ENCODE data around the gene FAM163A.

GRCh38 chr1:179798213-179798863 lies 55.2 kb downstream of the FAM163A start:
- TF ChIP-seq EZH2 (IDR thresholded peaks at IDR 0.05): no peak
- no peak for TF ChIP-seq POLR2AphosphoS5 (IDR thresholded peaks at IDR 0.05; ENCODE audit: borderline replicate concordance, low read depth, low read length)

Data from SK-N-MC (cell line).